NB4 (cell line): ENCODE data around the gene NDUFS8.
A peak's percentile ranks its signal among the peaks of the same experiment; 100 is the strongest.

Source experiments
- DNase-seq: peaks from one replicate; pipeline ENCODE4 v3.0.0; 2010; ENCODE audit warnings: low read depth
- H3K4me3 ChIP-seq: one replicate; pipeline ENCODE4 v1.5.1; 2011; ENCODE audit warnings: mild to moderate bottlenecking, low read depth, low read length, moderate library complexity
- CTCF ChIP-seq: IDR thresholded peaks from one replicate; pipeline ENCODE4 v1.5.1; 2012; ENCODE audit warnings: low read depth, low read length
- MYC ChIP-seq: IDR thresholded peaks from 2 replicates; pipeline ENCODE4 v1.6.1; 2011; ENCODE audit warnings: low read depth, low read length
- POLR2A ChIP-seq: IDR thresholded peaks from 2 replicates; pipeline ENCODE4 v1.6.1; 2011; ENCODE audit warnings: mild to moderate bottlenecking; ENCODE audit not compliant: insufficient read length; ENCODE audit errors: extremely low read depth
- TF ChIP-seq, protein P1 (sequence below): IDR thresholded peaks from 2 replicates; pipeline ENCODE4 v1.6.1; 2011; ENCODE audit warnings: low read depth, low read length

The NDUFS8 gene

DNA sequence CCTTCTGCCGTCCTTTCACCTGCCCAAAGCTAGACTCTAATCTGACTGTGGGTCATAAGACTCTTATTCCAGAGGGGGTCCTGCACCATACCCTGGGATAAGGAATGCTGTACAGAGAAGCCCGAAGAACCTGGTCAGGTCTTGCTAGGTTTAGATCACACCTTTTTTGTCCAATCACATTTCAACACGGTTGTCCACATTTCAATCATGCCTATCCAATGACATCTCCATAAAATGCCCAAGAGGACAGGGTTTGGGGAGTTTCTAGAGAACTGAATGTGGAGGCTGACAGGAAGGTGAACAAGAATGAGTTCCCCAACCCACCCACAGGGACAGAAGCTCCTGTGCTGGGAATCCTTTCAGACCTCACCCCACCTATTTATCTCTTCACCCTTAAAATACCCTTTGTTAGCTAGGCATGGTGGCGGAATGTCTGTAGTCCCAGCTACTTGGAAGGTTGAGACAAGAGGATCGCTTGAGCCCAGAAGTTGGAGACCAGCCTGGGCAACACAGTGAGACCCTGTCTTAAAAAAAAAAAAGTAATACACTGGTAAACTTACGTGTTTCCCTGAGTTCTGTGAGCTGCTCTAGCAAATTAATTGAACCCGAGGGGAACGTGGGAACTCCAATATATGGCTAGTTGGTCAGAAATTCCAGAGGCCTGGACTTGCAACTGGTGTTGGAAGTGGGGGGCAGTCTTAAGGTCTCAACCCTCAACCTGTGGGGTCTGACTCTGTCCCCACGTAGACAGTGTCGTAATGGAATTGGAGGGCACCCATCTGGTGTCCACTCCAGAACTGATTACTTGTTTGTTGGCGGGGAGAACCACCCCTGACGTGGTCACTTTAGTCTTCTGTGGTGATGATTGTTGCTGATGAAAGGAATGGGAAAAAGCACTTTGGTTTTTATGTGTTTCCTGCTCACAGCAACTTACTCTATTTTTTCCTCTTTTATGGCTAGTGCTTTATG lies 26.1 kb downstream of the NDUFS8 start:
- no peak overlapping the region for H3K4me3 ChIP-seq
- TF ChIP-seq POLR2A, result no peak
- TF ChIP-seq, protein P1, sequence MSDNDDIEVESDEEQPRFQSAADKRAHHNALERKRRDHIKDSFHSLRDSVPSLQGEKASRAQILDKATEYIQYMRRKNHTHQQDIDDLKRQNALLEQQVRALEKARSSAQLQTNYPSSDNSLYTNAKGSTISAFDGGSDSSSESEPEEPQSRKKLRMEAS, result no peak
- TF ChIP-seq MYC, result no peak
- no peak for TF ChIP-seq CTCF
- DNase-seq, result no peak

DNA sequence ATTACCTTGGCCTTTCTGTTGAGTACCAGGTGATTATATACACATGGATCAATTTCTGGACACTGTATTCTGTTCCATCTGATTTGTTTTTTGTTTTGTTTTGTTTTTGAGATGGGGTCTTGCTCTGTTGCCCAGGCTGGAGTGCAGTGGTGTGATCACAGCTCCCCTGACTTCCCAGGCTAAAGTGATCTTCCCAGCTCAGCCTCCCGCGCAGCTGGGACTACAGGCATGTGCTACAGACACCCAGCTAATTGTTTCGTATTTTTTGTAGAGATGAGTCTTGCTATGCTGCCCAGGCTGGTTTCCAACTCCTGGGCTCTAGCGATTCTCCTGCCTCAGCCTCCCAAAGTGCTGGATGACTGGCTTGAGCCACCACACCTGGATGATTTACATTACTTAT lies 27.3 kb downstream of the NDUFS8 start:
- TF ChIP-seq MYC (no peak), POLR2A (no peak), CTCF (no peak)
- TF ChIP-seq, protein P1, result no peak
- no peak for DNase-seq
- H3K4me3 ChIP-seq, result no peak overlapping the region

DNA sequence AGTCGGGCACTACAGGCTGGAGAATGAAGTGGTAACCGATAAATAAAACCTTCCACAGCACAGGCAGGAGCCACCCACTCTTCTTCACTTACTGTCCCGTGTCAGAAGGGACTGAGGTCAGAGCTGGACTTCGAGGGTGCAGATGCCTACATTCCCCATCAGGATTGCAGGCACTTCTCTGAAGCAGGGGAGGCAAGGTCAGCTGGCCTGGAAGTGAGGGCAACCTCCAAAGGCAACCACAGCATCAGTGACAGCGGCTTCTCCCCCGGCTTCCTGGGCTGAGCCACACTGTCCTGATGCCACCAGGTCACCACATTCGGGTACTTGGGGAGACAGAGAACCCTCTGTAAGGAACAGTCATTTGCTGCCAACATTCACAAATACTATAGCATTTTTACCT lies 31.0 kb downstream of the NDUFS8 start:
- peak; percentile 12 for DNase-seq
- no peak overlapping the region for H3K4me3 ChIP-seq
- no peak for TF ChIP-seq MYC
- no peak for TF ChIP-seq POLR2A
- TF ChIP-seq, protein P1, result no peak
- no peak for TF ChIP-seq CTCF

- no peak for DNase-seq
- no peak for TF ChIP-seq CTCF
These were observed 34.4 kb downstream of the NDUFS8 start for GRCh38 chr11:68064926-68065325.

DNA sequence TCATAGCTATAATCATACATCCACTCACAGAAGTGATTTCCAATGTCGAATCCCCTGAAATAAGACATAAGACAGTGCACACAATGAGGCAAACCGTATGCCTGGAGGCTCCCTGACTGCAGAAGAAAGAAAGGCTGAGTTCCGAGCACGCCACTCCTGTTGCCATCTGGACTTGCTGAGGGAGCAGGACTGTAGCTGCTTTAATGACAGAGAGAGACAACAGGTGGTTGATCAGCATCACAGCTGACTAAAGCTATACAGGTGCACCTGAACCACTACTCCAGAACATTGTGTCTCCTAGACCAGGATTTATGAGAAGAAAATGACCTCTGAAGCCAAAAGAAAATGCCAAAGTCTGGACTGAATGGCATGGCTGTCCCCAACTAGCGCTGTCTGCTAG lies 35.4 kb downstream of the NDUFS8 start:
- TF ChIP-seq CTCF (no peak), POLR2A (no peak), MYC (no peak)
- TF ChIP-seq, protein P1, result no peak
- no peak overlapping the region for H3K4me3 ChIP-seq
- DNase-seq, result no peak

More at GRCh38 chr11:68064926-68065325, 34.4 kb downstream of the NDUFS8 start:
- no peak overlapping the region for H3K4me3 ChIP-seq
